NCI-H1930 (cell line): ENCODE results near the gene SLC39A1.

ENCODE experiments used
- DNase-seq, 2 experiments: peaks; one replicate each; lab custom pipeline; 2025; lab: John Stamatoyannopoulos, UW

SLC39A1 gene

GRCh38 chr1:153946622-153947241, 16.6 kb downstream of the SLC39A1 start, which contains the start of gene DENND4B:
Gene DENND4B (minus strand): TSS chr1:153946718. CDS start chr1:153944374, 2,344 bp downstream.
- peak; percentile 65 to 80 for DNase-seq

- DNase-seq, result no peak
Measured at GRCh38 chr1:153945795-153946621, 17.3 kb downstream of the SLC39A1 start.

DNA sequence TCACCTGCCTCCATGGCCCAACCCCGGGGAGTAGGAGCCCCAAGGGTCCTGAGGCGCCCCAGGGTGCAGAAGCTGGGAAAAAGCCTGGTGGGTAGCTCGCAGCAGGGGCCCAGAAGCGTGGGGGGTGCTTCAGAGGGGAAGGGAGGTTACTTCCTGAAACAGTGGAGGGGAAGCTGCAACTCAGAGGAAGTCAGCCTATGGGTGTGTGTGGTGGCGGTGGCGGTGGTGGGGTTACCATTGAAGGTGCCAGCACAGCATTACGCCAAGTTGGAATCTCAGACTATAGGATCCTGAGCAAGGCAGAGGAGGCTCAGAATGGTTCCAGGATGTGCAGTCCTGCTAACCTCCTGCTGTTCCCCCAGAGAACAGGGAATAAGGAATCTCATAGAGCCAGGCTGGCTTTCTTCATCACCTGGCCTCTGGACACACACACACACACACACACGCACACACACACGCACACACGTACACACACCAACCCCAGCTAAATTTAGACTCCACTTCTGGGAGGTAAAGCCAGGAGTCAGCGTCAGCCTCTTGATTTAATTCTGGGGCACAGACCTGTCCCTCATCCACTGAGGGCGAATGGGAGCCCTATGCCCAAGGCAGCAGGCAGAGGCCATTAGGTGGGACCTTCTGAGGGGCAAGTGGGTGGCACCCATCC, 18.1 kb downstream of the SLC39A1 start:
- no peak for DNase-seq

- no peak for DNase-seq
Measured at GRCh38 chr1:153944827-153945117, 18.6 kb downstream of the SLC39A1 start.

DNA sequence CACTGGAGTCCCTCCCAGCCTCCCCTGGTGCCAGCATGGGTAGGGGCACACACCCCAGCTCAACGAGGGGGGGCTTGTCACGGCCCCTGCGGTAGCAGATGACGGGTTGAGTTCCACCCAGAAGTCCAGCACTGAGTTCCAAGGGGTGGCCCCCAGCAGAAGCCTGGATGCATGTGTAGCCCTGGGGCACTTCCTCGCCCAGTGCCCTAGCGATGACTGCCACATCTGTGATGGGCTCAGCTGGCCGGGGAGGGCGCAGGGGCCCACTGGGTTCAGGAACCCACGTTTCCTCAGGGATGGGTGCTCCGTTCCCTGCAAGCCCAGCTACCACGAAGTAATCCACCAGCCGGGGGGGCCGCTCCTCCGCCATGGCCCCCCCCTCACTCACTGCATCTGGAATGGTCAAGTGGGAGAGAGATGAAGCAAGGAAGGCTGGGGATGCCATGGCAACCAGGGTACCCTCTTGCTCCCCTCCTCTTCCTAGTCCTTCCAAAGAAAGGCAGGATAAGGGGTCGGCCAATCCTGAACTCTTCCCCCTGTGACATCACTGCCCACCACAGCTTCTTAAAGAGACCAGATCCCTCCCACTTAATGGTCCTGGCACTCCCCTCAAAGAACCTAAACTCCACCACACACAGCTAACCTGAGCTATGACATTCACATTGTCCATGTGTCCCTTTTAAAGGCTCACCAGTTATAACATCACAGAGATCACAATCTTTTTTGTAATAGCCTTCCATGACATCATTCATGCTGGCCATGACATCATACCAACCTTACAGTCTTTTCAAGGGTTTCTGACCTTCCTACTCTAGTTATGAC, 19.1 kb downstream of the SLC39A1 start:
- DNase-seq, result no peak

GRCh38 chr1:153942766-153943549, 20.4 kb downstream of the SLC39A1 start:
- DNase-seq, result no peak

DNA sequence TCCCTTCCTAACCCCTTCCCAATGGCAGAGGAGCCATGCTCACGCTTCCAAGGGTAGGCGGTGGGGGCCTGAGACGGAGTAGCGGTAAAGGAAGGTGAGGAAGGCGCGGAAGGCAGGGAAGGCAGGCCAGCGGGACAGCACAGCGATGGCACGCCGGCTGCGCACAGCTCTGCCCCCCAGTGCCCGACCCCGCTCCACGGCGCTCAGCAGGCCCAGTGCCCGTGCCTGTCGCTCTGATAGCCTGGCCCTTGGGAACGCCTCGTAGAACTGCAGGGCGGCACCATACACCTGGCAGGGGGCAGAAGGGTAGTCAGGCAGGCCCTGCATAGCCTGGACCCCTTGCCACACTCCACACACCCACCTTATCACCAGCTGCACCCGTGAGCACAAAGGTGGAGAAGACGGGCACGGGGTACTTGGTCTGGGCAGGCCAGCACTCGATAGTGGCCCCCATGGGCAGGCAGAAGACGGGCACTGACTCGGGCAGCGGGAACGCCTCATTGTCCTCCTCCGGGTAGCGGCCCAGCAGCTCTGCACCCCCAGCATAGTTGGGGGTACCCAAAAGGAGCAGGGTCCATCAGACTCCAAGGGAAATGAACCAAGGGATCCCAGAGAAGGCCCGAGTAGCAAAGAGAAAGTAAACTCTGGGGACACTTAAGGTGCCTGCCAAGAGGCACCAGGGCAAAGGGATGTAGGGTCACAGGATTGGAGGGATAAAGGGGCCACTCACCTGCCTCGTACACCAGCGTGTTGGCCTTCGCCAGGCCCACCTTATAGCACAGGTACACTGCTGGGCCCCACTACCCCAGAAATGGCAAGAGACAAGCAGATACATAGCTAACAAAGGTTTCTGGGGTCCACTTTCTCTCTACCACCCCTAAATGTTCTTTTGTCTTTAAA, 21.3 kb downstream of the SLC39A1 start:
- no peak for DNase-seq

- DNase-seq, result no peak
Measured at GRCh38 chr1:153940756-153941155, 22.6 kb downstream of the SLC39A1 start.

GRCh38 chr1:153939476-153939875, 23.9 kb downstream of the SLC39A1 start:
- DNase-seq, result no peak

GRCh38 chr1:153938996-153939395, 24.3 kb downstream of the SLC39A1 start:
- no peak for DNase-seq

DNA sequence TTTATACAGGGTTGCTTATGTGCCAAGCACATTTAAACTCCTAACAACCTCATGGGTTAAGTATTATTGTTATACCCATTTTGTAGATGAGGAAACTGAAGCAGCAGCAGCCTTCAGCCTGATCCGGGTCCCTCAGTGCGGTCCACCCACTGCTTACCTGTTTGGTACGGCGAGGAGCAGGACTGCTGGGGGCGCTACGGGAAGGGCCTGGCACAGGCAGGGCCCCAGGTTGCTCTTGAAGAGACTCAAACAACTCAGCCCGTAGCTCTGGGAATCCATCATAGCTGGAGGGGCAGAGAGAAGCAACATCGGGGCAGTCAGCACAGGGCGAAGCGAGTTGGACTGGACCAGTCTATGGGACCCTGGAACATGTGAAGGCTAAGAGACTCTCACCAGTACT, 26.0 kb downstream of the SLC39A1 start:
- no peak for DNase-seq

DNA sequence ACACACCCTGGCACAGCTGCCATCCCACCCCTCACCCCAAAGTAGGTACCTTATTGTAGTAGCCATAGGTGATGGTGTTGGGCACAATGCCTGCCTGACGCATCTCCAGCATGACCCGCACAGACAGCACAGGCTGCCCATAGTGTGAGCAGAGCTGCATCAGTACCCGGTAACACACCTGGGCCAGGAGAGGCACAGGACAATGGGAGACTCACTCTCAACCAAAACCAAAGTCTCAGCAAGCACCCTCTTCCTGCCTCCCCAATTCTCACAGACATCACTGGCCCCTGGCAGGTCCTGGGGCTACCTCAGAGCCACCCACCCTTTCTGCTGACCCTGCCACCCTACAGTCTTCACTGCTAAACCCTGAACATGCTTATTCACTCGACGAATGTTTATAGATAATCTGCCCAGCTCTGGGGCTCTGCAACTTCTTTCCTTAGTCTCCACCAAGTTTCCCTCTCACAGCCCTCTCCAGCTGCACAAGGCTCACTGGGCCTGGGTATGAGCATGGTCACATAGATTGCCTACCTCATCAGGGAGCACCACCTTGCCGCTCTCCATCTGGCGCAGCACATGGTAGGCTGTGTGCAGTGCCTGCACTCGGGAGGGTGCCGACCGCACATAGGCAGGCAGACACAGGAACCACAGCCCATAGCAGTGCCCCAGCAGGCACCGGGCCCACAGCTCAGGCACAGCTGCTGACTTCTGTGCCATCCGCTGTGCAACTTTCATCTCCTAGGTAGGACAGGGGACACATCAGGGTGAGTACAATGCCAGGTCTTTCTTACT, 27.1 kb downstream of the SLC39A1 start:
- no peak for DNase-seq

DNA sequence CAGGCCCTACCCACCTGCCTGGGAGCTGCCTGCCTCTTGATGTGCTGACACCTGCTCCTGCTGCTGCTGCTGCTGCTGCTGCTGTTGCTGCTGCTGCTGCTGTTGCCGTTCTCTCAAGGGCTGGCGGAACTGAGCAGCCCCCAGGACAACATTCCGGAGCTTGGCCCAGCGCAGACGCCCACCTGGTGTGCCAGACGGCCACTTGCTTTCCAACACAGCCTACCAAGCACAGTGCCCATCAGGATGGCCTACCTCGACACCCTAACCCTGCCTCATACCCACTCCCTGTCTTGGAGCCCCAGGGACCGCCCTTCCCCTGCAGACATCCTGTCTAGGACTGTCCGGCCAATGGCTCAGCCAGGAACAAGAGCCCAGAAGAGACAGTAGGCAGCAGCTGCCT, 28.6 kb downstream of the SLC39A1 start:
- no peak for DNase-seq

DNA sequence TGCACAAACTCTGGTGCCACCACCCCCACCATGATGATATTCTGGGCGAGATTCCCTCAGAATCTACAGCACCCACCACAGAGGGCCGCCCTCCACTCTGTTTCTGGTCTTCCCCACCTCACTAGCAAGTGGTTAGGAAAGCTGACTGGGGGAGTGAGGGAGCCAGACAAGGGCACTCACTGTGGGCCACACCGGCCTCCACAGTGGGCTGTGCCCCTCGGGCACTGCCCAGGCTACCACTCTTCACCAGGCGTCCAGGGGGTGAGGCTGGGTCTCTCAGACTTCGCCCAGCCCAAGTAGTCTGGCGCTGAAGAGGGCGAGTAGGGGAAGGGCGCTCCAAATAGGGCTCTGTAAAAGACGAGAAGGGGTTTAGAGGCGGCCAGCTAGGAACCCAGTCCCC, 29.4 kb downstream of the SLC39A1 start:
- no peak for DNase-seq

DNA sequence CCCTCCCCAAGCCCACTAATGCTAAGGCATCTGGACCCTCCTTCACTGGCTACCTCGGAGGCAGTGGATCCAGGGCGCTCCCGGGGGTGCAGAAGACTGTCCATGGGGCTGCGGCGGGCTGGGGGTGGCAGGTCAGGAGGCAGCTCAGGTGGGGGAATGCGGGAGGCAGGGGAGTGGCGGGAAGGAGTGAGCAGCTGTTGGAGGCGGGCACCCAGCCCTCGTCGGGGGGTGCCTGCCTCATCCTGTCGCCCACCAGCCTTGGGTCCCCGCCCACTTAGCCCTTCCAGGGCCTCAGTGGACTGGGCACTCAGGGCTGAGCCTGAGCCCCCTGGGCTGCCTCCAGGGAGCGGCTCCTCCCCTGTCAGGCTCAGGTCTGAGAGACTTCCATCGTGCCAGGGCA, 29.9 kb downstream of the SLC39A1 start:
- DNase-seq, result no peak

GRCh38 chr1:153932156-153933131, 30.9 kb downstream of the SLC39A1 start:
- DNase-seq, result no peak

DNA sequence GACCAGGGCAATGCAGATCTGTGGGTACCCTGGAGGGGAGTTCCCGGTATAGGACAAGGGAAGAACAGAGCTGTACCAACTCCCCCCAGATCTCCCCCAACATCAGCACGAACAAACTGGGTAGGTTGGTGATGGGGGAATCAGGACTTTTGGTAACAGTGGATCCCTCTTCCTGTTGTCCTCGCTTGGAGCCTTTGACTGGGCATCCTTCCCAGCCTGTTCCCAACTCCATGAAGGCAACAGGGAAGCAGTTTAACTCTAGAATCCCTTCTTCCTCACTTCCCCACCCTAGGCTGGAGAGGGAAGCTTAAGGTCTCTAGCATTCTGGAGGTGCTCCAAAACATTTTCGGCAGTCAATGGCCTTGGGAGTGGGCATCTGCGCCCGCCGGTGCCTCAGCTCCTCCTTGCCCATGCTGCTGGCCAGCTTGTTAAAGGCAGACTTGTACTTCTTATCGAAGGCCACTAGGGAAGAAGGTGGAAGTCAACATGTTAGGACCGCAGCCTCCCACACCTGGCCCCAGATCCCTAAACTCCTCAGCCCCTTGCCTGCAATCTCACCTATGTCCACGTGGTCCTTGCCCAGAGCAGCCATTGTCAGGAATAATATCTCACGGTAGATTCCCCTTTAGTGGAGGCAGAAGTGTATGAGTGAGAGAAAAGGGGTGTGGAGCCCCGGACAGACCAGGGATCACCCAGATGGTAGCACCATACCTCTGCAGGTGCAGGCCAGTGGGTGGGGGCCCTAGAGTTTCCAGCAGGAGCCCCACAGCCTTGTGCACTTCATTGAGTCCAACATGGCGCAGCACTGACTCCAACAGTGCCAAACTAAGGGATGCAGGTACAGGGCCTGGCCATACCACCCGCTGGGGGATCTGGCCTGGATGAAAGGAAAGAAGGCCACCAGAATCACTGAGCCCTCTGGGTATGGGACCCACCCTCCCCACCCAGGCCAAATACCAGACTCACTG, 33.1 kb downstream of the SLC39A1 start:
- DNase-seq, result no peak
